Limb (tissue), 2 donors: Measurements from ENCODE around the gene NEK8.
"Not testable (repeated sequence)": the region's sequence is repeated elsewhere in the genome, so short reads cannot be mapped to it uniquely, and the experiment has no call there.

ENCODE experiments used
- DNase-seq, 2 donors: peaks; one replicate each; pipeline ENCODE4 v3.0.0-alpha.2; 2016; ENCODE audit errors: extremely low spot score in 2 of 2

NEK8 gene

GRCh38 chr17:28763804-28764266 lies 35.2 kb downstream of the NEK8 start:
- DNase-seq, result peak; percentile 68 to 78

- no peak for DNase-seq
These were observed 36.5 kb downstream of the NEK8 start for GRCh38 chr17:28765038-28765437.

GRCh38 chr17:28773736-28774135 lies 45.1 kb downstream of the NEK8 start:
- no peak for DNase-seq

GRCh38 chr17:28774206-28774605 lies 45.6 kb downstream of the NEK8 start:
- DNase-seq, result no peak

- no peak for DNase-seq
These were observed 48.6 kb downstream of the NEK8 start for GRCh38 chr17:28777178-28777577.

GRCh38 chr17:28779601-28780000 lies 51.0 kb downstream of the NEK8 start:
- not testable (repeated sequence) for DNase-seq

GRCh38 chr17:28783161-28783560 lies 54.6 kb downstream of the NEK8 start:
- no peak for DNase-seq

GRCh38 chr17:28788100-28788499 lies 59.5 kb downstream of the NEK8 start:
- no peak for DNase-seq
